ENCODE measurements around the gene KCP. TPM values are rescaled to one million over a fixed set of nuclear protein-coding genes. Genes with fewer than 3 reads are reported as not detected.

Gene KCP
- total and polyA plus RNA-seq, 10 of the 15 experiments (the other 5 are each of a cell fraction or from before 2014, with no cell fraction given): 0.05 to 7.8 (median 2.5) TPM

DNA sequence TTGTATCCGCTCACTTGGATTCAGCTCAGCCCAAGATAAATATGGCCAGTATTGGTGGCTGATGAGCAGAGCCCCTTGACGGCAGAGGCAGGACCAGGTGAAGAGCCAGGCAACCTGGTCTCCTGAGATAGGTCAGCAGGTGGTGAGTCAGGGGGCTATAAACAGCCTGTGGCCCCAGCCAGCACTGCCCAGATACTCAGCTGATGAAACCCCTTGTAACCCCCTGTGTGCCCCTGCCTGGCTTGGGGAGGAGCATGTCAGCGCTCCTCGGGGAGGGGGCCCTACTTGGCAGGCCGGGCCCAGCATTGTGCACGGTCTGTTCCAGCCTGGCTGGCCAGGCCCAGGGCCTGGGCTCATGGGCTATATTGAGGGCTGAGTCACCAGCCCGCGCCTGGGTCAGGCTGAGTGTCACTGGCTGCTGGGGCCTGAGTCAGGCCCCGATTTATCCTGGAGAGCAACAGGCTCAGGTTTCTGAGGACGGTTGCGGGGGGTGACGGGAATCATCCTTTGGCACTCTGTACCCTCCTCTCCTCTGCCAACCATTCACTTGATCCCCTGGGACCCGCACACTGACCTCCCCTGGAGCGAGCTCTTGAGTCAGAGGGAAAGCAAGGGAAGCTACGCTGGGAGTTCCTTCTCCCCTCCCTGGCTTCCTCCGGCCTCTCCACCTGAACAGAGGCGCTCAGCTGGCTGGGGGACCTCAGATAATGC, 83.1 kb downstream of the KCP start:
- no peak overlapping the region for H3K4me2 ChIP-seq (ENCODE audit: control insufficient read depth, insufficient read depth)
- ChIA-PET POLR2A (no interaction called here), CTCF (interaction anchor here (0.6 kb wide), 1 partner anchor 781 kb away, joined by 3 read pairs; no protein-coding TSS in a partner anchor), RAD21 (ENCODE audit: unreplicated experiment) (no interaction called here), SMC1A (ENCODE audit: uncharacterized antibody, unreplicated experiment) (no interaction called here)
- no peak for FAIRE-seq
- H3K27ac ChIP-seq (ENCODE audit: control insufficient read depth, insufficient read depth): no peak overlapping the region
- DNase-seq (ENCODE audit: low read depth, low spot score): no peak
- H3K9ac ChIP-seq (ENCODE audit: control insufficient read depth, insufficient read depth, low read length): no peak overlapping the region
- H3K79me2 ChIP-seq (ENCODE audit: control insufficient read depth, insufficient read depth, low read length): no peaks in the 10 kb centered on the region
- intact Hi-C loops (cut with micrococcal nuclease; ENCODE audit: unreplicated experiment) (no loop called here), in situ Hi-C loops (cut with MboI) (no loop called here)
- peaks cover 14 to 15% of the 10 kb centered on the region in 2 experiments for H3K27me3 ChIP-seq (replicated peaks in 1 of 2; ENCODE audit: control insufficient read depth in 2 of 2, insufficient read depth in 2 of 2, low read length in 1 of 2)
- H3K4me1 ChIP-seq (ENCODE audit: control insufficient read depth, insufficient read depth, low read length): peaks cover 8% of the 10 kb centered on the region
- TF ChIP-seq NR2C1 (IDR thresholded peaks at IDR 0.05) (no peak), CREB1 (IDR thresholded peaks at IDR 0.05; ENCODE audit: low read depth) (no peak), SUPT20H (IDR thresholded peaks at IDR 0.05; ENCODE audit: borderline replicate concordance, control insufficient read depth, low read depth, low read length) (no peak), MYC (IDR thresholded peaks at IDR 0.05; ENCODE audit: insufficient read depth, insufficient read length, insufficient replicate concordance, low read length, severe bottlenecking) (no peak), YBX1 (IDR thresholded peaks at IDR 0.05) (no peak), ZNF217 (IDR thresholded peaks at IDR 0.05) (no peak)
- BruUV-seq (replicated peaks): no TSS peak
- no peak; the same call in 2 of the 3 replicates for ATAC-seq
- whole genome bisulfite sequencing (ENCODE audit: insufficient coverage, insufficient replicate concordance, low lambda C conversion rate, missing lambda C conversion rate): 62% methylated on average over 17 of the region's 17 CpGs
- H3K36me3 ChIP-seq (ENCODE audit: control insufficient read depth in 2 of 2, insufficient read depth in 2 of 2, low read length in 1 of 2): no peaks in the 10 kb centered on the region
- H3K9me3 ChIP-seq (replicated peaks; ENCODE audit: control insufficient read depth, insufficient read depth, low read length): no peaks in the 10 kb centered on the region
- no peaks in the 10 kb centered on the region for H4K20me1 ChIP-seq (ENCODE audit: control insufficient read depth, insufficient read depth)
- H2AFZ ChIP-seq (ENCODE audit: control insufficient read depth, low read depth, low read length): no peak overlapping the region
- no peak overlapping the region for H3K4me3 ChIP-seq

DNA sequence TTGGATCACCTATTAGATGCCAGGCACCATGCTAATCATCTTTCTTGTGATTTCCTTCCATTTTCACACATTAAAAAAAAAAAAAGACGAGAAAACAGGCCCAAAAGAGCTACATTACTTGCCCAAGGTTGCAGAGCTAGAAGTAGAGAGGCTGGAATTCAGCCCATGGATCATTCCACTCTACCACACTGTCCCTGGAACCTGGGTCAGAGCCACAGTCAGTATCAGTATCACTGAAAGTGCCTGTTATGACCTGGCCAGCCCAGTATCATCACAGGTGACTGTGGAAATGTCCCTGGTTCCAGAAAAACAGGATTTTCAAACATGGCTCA, 83.6 kb downstream of the KCP start:
- no peak overlapping the region for H3K9ac ChIP-seq (ENCODE audit: control insufficient read depth, insufficient read depth, low read length)
- BruUV-seq (replicated peaks): no TSS peak
- ChIA-PET RAD21 (ENCODE audit: unreplicated experiment) (no interaction called here), SMC1A (ENCODE audit: uncharacterized antibody, unreplicated experiment) (no interaction called here), CTCF (interaction anchor here (0.6 kb wide), 1 partner anchor 781 kb away, joined by 3 read pairs; no protein-coding TSS in a partner anchor), POLR2A (no interaction called here)
- H3K27ac ChIP-seq (ENCODE audit: control insufficient read depth, insufficient read depth): no peak overlapping the region
- H3K9me3 ChIP-seq (replicated peaks; ENCODE audit: control insufficient read depth, insufficient read depth, low read length): no peaks in the 10 kb centered on the region
- H2AFZ ChIP-seq (ENCODE audit: control insufficient read depth, low read depth, low read length): no peak overlapping the region
- H3K4me2 ChIP-seq (ENCODE audit: control insufficient read depth, insufficient read depth): no peak overlapping the region
- H3K79me2 ChIP-seq (ENCODE audit: control insufficient read depth, insufficient read depth, low read length): no peaks in the 10 kb centered on the region
- FAIRE-seq (no peak), ATAC-seq (no peak), DNase-seq (ENCODE audit: low read depth, low spot score) (no peak)
- in situ Hi-C loops (cut with MboI): no loop called here
- peaks cover 7% of the 10 kb centered on the region for H3K4me1 ChIP-seq (ENCODE audit: control insufficient read depth, insufficient read depth, low read length)
- peaks cover 14 to 15% of the 10 kb centered on the region in 2 experiments for H3K27me3 ChIP-seq (replicated peaks in 1 of 2; ENCODE audit: control insufficient read depth in 2 of 2, insufficient read depth in 2 of 2, low read length in 1 of 2)
- H4K20me1 ChIP-seq (ENCODE audit: control insufficient read depth, insufficient read depth): no peaks in the 10 kb centered on the region
- H3K4me3 ChIP-seq: no peak overlapping the region
- intact Hi-C loops (cut with micrococcal nuclease; ENCODE audit: unreplicated experiment): no loop called here
- TF ChIP-seq ZZZ3 (IDR thresholded peaks at IDR 0.05; ENCODE audit: control insufficient read depth, insufficient read length, low read depth): no peak
- TF ChIP-seq ZBED1 (IDR thresholded peaks at IDR 0.05; ENCODE audit: borderline replicate concordance): no peak
- H3K36me3 ChIP-seq (ENCODE audit: control insufficient read depth in 2 of 2, insufficient read depth in 2 of 2, low read length in 1 of 2): no peaks in the 10 kb centered on the region
- WGBS (ENCODE audit: insufficient coverage, insufficient replicate concordance, low lambda C conversion rate, missing lambda C conversion rate): 0% methylated on average over 1 of the region's 1 CpG

Other genes with a start within 250 kb of the KCP start
Only the 7 nearest of the 9 such genes appear.
- gene CALU, start 171.3 kb downstream of the KCP start, total RNA-seq (2014; rRNA removed): 31.8 and 36.0 TPM in 2 replicates
- gene CALU, start 171.3 kb downstream of the KCP start, total RNA-seq (2014; rRNA removed; fragmentation: Illumina TruSeq; extraction: Trizol): 50.0 and 53.9 TPM in 2 replicates
- 28.1 and 33.0 TPM in 2 replicates for gene CALU, start 171.3 kb downstream of the KCP start, total RNA-seq (2021)
- gene CALU, start 171.3 kb downstream of the KCP start, polyA plus RNA-seq (2011; rRNA removed): 39.9 and 49.4 TPM in 2 replicates
- gene CALU, start 171.3 kb downstream of the KCP start, polyA plus RNA-seq (2014; fragmentation: Illumina TruSeq; extraction: Trizol): 48.5 and 61.8 TPM in 2 replicates
- 10 to 100 TPM; 33.6 to 44.3 TPM for gene CALU, start 171.3 kb downstream of the KCP start, polyA plus RNA-seq (2014; fragmentation: Nextera tagmentation; extraction: Ambion mirVana)
- gene CALU, start 171.3 kb downstream of the KCP start, polyA plus RNA-seq (2014; rRNA removed): 23.8 and 31.2 TPM in 2 replicates
- gene CALU, start 171.3 kb downstream of the KCP start, polyA plus RNA-seq (2016; fragmentation: Nextera tagmentation; extraction: Ambion mirVana): 10 to 100 TPM; 66.3 to 75.6 TPM
- not detected in 2 replicates for gene OPN1SW, start 134.9 kb downstream of the KCP start, total RNA-seq (2014; rRNA removed)
- gene OPN1SW, start 134.9 kb downstream of the KCP start, total RNA-seq (2014; rRNA removed; fragmentation: Illumina TruSeq; extraction: Trizol): not detected in 2 replicates
- not detected in 2 replicates for gene OPN1SW, start 134.9 kb downstream of the KCP start, total RNA-seq (2021)
- not detected in 2 replicates for gene OPN1SW, start 134.9 kb downstream of the KCP start, polyA plus RNA-seq (2011; rRNA removed)
- gene OPN1SW, start 134.9 kb downstream of the KCP start, polyA plus RNA-seq (2014; fragmentation: Illumina TruSeq; extraction: Trizol): not detected in 2 replicates
- under 1 TPM; 0.13 to 0.26 TPM for gene OPN1SW, start 134.9 kb downstream of the KCP start, polyA plus RNA-seq (2014; fragmentation: Nextera tagmentation; extraction: Ambion mirVana)
- gene OPN1SW, start 134.9 kb downstream of the KCP start, polyA plus RNA-seq (2014; rRNA removed): not detected in 2 replicates
- gene OPN1SW, start 134.9 kb downstream of the KCP start, polyA plus RNA-seq (2016; fragmentation: Nextera tagmentation; extraction: Ambion mirVana): under 1 TPM; 0.11 to 0.35 TPM
- 0.71 and 1.6 TPM in 2 replicates for gene CCDC136, start 118.7 kb downstream of the KCP start, total RNA-seq (2014; rRNA removed)
- 1.7 and 2.3 TPM in 2 replicates for gene CCDC136, start 118.7 kb downstream of the KCP start, total RNA-seq (2014; rRNA removed; fragmentation: Illumina TruSeq; extraction: Trizol)
- gene CCDC136, start 118.7 kb downstream of the KCP start, total RNA-seq (2021): 1.8 and 2.8 TPM in 2 replicates
- gene CCDC136, start 118.7 kb downstream of the KCP start, polyA plus RNA-seq (2011; rRNA removed): 3.6 and 4.8 TPM in 2 replicates
- gene CCDC136, start 118.7 kb downstream of the KCP start, polyA plus RNA-seq (2014; fragmentation: Illumina TruSeq; extraction: Trizol): 1.3 and 1.6 TPM in 2 replicates
- under 1 TPM; 0.32 to 0.33 TPM for gene CCDC136, start 118.7 kb downstream of the KCP start, polyA plus RNA-seq (2014; fragmentation: Nextera tagmentation; extraction: Ambion mirVana)
- gene CCDC136, start 118.7 kb downstream of the KCP start, polyA plus RNA-seq (2014; rRNA removed): 2.1 and 3.0 TPM in 2 replicates
- gene CCDC136, start 118.7 kb downstream of the KCP start, polyA plus RNA-seq (2016; fragmentation: Nextera tagmentation; extraction: Ambion mirVana): 1 to 10 TPM in 1 of 2 experiments, under 1 TPM in 1; 0.87 to 1.2 TPM
- gene FLNC, start 80.3 kb downstream of the KCP start, total RNA-seq (2014; rRNA removed): 0.05 and 0.11 TPM in 2 replicates
- gene FLNC, start 80.3 kb downstream of the KCP start, total RNA-seq (2014; rRNA removed; fragmentation: Illumina TruSeq; extraction: Trizol): 0.09 TPM in 1 of 2 replicates, not detected in the other
- gene FLNC, start 80.3 kb downstream of the KCP start, total RNA-seq (2021): 0.21 and 0.32 TPM in 2 replicates
- not detected in 2 replicates for gene FLNC, start 80.3 kb downstream of the KCP start, polyA plus RNA-seq (2011; rRNA removed)
- gene FLNC, start 80.3 kb downstream of the KCP start, polyA plus RNA-seq (2014; fragmentation: Illumina TruSeq; extraction: Trizol): 0.01 TPM in 1 of 2 replicates, not detected in the other
- gene FLNC, start 80.3 kb downstream of the KCP start, polyA plus RNA-seq (2014; fragmentation: Nextera tagmentation; extraction: Ambion mirVana): under 1 TPM in 1 of 2 experiments, not detected in 1; 0.02 TPM
- 0.01 and 0.06 TPM in 2 replicates for gene FLNC, start 80.3 kb downstream of the KCP start, polyA plus RNA-seq (2014; rRNA removed)
- gene FLNC, start 80.3 kb downstream of the KCP start, polyA plus RNA-seq (2016; fragmentation: Nextera tagmentation; extraction: Ambion mirVana): under 1 TPM; 0.03 to 0.08 TPM
- 123 and 126 TPM in 2 replicates for gene ATP6V1F, start 47.9 kb downstream of the KCP start, total RNA-seq (2014; rRNA removed)
- gene ATP6V1F, start 47.9 kb downstream of the KCP start, total RNA-seq (2014; rRNA removed; fragmentation: Illumina TruSeq; extraction: Trizol): 108 and 111 TPM in 2 replicates
- gene ATP6V1F, start 47.9 kb downstream of the KCP start, total RNA-seq (2021): 143 and 155 TPM in 2 replicates
- 121 and 194 TPM in 2 replicates for gene ATP6V1F, start 47.9 kb downstream of the KCP start, polyA plus RNA-seq (2011; rRNA removed)
- gene ATP6V1F, start 47.9 kb downstream of the KCP start, polyA plus RNA-seq (2014; fragmentation: Illumina TruSeq; extraction: Trizol): 62.7 and 179 TPM in 2 replicates
- gene ATP6V1F, start 47.9 kb downstream of the KCP start, polyA plus RNA-seq (2014; fragmentation: Nextera tagmentation; extraction: Ambion mirVana): 100 to 1,000 TPM; 246 to 343 TPM
- gene ATP6V1F, start 47.9 kb downstream of the KCP start, polyA plus RNA-seq (2014; rRNA removed): 211 and 223 TPM in 2 replicates
- 100 to 1,000 TPM; 286 TPM for gene ATP6V1F, start 47.9 kb downstream of the KCP start, polyA plus RNA-seq (2016; fragmentation: Nextera tagmentation; extraction: Ambion mirVana)
- 81.7 and 90.0 TPM in 2 replicates for gene IRF5, start 27.2 kb upstream of the KCP start, total RNA-seq (2014; rRNA removed)
- 33.9 and 36.5 TPM in 2 replicates for gene IRF5, start 27.2 kb upstream of the KCP start, total RNA-seq (2014; rRNA removed; fragmentation: Illumina TruSeq; extraction: Trizol)
- gene IRF5, start 27.2 kb upstream of the KCP start, total RNA-seq (2021): 74.6 and 74.9 TPM in 2 replicates
- gene IRF5, start 27.2 kb upstream of the KCP start, polyA plus RNA-seq (2011; rRNA removed): 31.5 and 55.1 TPM in 2 replicates
- gene IRF5, start 27.2 kb upstream of the KCP start, polyA plus RNA-seq (2014; fragmentation: Illumina TruSeq; extraction: Trizol): 23.2 and 39.7 TPM in 2 replicates
- 1 to 10 TPM; 5.4 to 8.9 TPM for gene IRF5, start 27.2 kb upstream of the KCP start, polyA plus RNA-seq (2014; fragmentation: Nextera tagmentation; extraction: Ambion mirVana)
- gene IRF5, start 27.2 kb upstream of the KCP start, polyA plus RNA-seq (2014; rRNA removed): 68.3 and 71.5 TPM in 2 replicates
- 10 to 100 TPM; 84.1 to 90.3 TPM for gene IRF5, start 27.2 kb upstream of the KCP start, polyA plus RNA-seq (2016; fragmentation: Nextera tagmentation; extraction: Ambion mirVana)
- 72.7 and 77.4 TPM in 2 replicates for gene TNPO3, start 144.4 kb upstream of the KCP start, total RNA-seq (2014; rRNA removed)
- 64.3 and 64.5 TPM in 2 replicates for gene TNPO3, start 144.4 kb upstream of the KCP start, total RNA-seq (2014; rRNA removed; fragmentation: Illumina TruSeq; extraction: Trizol)
- 63.0 and 67.6 TPM in 2 replicates for gene TNPO3, start 144.4 kb upstream of the KCP start, total RNA-seq (2021)
- gene TNPO3, start 144.4 kb upstream of the KCP start, polyA plus RNA-seq (2011; rRNA removed): 46.6 and 56.7 TPM in 2 replicates
- 68.7 and 68.9 TPM in 2 replicates for gene TNPO3, start 144.4 kb upstream of the KCP start, polyA plus RNA-seq (2014; fragmentation: Illumina TruSeq; extraction: Trizol)
- 10 to 100 TPM; 17.6 to 23.5 TPM for gene TNPO3, start 144.4 kb upstream of the KCP start, polyA plus RNA-seq (2014; fragmentation: Nextera tagmentation; extraction: Ambion mirVana)
- 52.4 and 57.4 TPM in 2 replicates for gene TNPO3, start 144.4 kb upstream of the KCP start, polyA plus RNA-seq (2014; rRNA removed)
- 10 to 100 TPM; 84.5 to 91.8 TPM for gene TNPO3, start 144.4 kb upstream of the KCP start, polyA plus RNA-seq (2016; fragmentation: Nextera tagmentation; extraction: Ambion mirVana)

All from GM12878 (cell line).